NCI-H510A treated with DMSO at 0.1 percent for 48 hours (cell line): ENCODE results near the gene TK2.
"Not testable (repeated sequence)": the region's sequence is repeated elsewhere in the genome, so short reads cannot be mapped to it uniquely, and the experiment has no call there.

Source experiments
- DNase-seq: peaks from one replicate; lab custom pipeline; 2025; lab: John Stamatoyannopoulos, UW

TK2 gene

GRCh38 chr16:66572356-66572755 lies 22.4 kb upstream of the TK2 start:
- DNase-seq: no peak

DNA sequence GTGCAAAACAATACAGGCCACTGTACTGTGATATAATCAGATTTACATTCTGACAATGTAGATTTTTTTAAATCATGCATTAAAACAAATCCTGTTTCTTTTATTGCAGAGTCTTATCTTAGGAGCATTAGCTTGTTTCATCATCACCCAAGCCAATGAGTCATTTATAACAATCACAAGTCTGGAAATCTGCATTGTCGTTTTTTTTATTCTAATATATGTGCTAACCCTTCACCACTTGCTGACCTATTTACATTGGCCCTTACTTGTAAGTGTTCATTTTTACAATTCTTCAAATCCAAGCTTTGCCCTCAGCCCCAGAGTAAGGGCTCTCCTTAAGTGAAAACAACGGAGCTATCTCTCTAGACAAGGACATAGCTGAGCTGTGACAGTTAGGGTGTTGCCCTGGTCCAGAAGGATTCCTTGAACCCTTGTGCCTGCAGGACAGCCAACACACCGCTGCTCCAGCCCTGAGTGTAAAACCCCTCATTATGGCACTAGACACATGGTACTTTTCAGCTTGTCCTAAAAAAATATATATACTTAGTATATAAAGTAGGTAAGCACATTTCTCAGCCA lies 20.0 kb upstream of the TK2 start:
- no peak for DNase-seq

- no peak for DNase-seq
Observed at GRCh38 chr16:66569131-66569530, 19.2 kb upstream of the TK2 start.

DNA sequence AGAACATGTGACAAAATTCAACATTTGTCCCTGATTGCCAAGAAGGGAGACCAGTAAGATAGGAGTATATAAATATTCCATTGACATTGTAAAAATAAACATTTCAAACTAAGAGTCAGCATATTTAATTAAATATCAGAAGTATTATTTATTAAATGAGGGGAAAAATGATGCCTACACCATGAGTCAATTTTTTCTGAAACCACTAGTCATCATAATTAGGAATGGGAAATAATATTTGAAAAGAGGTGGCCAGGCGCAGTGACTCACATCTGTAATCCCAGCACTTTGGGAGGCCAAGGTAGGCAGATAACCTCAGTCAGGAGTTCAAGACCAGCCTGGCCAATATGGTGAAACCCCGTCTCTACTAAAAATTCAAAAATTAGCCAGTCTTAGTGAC lies 18.4 kb upstream of the TK2 start:
- DNase-seq: no peak

- not testable (repeated sequence) for DNase-seq
Observed at GRCh38 chr16:66567270-66567669, 17.3 kb upstream of the TK2 start.

GRCh38 chr16:66566051-66566901 lies 16.4 kb upstream of the TK2 start, which contains the start of gene CMTM1:
CMTM1 (plus strand) TSS chr16:66566439; CDS start chr16:66566514, 75 bp downstream.
- DNase-seq: no peak

- no peak for DNase-seq
Observed at GRCh38 chr16:66563574-66564334, 13.8 kb upstream of the TK2 start.

GRCh38 chr16:66562986-66563385 lies 13.1 kb upstream of the TK2 start:
- no peak for DNase-seq

DNA sequence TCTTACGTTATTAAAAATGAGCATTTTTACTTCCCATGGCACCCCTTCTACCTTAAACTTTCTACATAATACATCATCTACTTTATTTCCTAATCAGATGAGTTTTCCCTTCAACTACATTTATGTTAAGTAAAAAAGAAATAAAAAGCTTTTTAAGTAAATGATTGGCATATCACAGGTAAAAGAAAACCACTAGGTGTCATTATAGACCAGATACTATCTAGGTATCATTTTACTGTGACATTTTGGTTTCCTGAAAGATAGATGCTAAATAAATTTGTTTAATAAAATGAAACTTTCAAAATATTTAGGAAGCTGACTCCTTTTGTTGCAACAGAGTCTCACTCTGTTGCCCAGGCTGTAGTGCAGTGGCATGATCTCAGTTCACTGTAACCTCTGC lies 12.5 kb upstream of the TK2 start:
- no peak for DNase-seq

DNA sequence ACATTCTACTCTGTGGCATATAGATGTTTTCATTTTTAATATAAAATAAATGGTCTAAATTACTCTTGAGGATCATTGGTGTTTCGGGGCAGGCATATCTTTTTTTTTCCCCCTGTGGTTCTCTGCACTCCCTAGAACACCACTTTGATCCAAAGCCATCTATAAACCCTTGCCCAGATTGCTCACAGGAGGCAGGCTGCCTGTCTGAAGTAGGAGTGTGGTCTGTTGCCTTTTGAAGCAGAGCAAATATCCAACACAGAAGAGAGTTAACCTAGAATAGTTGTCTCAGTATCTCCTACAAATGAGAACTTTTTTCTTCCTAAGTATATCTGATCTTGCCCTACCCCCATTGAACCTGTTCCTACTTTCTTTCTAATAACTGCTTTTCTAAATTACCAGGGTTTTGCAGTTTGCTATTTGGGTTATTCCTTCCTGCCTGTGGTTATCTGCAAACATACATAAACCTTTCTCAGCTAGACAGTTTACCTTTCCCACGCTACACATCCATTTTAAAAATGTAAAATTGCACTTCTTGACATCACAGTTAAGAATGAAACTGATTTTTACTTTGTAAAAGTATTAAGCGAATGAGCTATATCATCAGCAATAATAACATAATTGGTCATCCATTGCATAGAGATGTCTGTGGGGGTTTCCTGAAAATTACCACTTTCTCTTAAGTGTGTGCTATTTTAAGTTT lies 11.6 kb upstream of the TK2 start:
- DNase-seq: no peak

DNA sequence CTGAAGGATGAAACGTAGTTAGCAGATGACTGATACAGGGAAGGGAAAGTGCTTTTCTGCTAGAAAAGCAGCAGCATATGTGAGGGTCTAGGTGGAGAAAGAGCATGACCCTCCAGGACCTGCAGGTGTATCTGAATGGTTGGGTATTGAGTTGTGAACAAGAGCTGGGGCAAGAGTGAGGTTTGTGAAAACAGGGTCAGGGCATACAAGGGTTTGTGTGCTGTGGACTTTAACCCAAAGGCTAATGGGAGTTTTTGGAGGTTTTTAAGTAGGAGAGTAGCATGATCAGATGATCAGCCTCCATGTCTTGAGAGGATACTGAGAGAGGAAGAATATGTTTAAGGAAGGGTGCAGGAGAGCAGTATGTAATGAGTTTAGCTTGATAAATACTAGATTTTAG lies 10.2 kb upstream of the TK2 start:
- no peak for DNase-seq

DNA sequence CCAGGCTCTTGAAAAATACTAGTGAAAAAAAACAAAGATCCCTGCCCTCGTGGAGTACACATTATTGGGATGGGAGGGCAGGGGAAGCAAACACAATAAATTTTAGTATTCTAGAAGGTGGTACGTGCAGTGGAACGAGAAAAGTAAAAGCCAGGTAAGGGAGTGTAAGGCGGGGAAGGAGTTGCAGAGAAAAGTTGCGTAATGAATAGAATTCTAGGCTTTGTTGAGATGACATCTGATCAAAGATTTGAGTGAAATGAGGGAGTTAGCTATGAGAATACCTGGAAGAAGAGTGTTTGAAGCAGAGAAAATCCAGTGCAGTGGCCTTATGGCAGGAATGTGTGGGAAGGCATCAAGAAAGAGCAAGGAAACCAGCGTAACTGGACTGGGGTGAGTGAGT lies 4.6 kb upstream of the TK2 start:
- no peak for DNase-seq

GRCh38 chr16:66554021-66554420 lies 4.1 kb upstream of the TK2 start:
- no peak for DNase-seq

- peak; percentile 4 for DNase-seq
Observed at GRCh38 chr16:66553223-66553622, 3.3 kb upstream of the TK2 start.

- peak; percentile 81 for DNase-seq
Observed at GRCh38 chr16:66552286-66553177, 2.6 kb upstream of the TK2 start, which contains the start of gene CKLF. CKLF (plus strand) TSS chr16:66552576; CDS start chr16:66552716, 140 bp downstream.

GRCh38 chr16:66551788-66552285 lies 1.9 kb upstream of the TK2 start:
- DNase-seq: no peak

GRCh38 chr16:66551348-66551759 lies 1.4 kb upstream of the TK2 start:
- peak; percentile 30 for DNase-seq

DNA sequence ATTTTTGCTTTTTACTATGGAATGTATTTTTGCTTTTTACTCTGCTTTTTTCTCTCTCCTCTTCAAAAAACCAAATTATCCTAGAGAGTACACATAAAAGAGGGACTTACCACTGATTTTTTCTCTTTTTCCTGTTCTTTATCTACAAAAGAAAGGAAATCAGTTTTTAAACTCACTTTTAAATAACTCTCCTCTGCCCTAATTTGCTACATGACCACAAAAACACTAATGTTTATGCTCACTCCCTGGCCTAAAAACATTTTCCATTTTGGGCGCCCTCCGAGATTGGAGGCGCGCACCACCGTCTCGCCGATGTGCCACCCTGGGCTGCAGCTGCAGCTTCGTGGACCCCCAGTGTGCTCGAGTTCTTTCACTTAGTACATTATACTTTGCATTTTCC lies 1.1 kb downstream of the TK2 start:
- no peak for DNase-seq

DNA sequence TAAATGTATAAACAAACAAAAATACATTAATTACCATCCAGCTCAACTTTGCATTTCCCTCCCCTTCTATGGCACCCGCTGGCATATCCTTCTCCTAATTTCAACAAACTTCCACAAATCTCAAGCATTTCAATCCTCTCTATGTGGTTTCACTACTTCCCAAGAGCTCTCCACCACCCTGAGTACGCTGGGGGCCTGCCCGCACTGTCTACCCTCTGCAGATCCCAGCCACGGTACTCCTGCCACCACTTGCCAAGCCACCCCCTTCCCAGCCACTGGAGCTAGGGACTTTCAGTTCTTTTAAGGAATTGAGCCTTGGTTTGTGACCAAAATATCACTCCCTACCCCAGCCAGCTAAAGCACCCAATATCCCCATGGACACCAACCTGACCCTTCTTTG lies 1.9 kb downstream of the TK2 start:
- no peak for DNase-seq

DNA sequence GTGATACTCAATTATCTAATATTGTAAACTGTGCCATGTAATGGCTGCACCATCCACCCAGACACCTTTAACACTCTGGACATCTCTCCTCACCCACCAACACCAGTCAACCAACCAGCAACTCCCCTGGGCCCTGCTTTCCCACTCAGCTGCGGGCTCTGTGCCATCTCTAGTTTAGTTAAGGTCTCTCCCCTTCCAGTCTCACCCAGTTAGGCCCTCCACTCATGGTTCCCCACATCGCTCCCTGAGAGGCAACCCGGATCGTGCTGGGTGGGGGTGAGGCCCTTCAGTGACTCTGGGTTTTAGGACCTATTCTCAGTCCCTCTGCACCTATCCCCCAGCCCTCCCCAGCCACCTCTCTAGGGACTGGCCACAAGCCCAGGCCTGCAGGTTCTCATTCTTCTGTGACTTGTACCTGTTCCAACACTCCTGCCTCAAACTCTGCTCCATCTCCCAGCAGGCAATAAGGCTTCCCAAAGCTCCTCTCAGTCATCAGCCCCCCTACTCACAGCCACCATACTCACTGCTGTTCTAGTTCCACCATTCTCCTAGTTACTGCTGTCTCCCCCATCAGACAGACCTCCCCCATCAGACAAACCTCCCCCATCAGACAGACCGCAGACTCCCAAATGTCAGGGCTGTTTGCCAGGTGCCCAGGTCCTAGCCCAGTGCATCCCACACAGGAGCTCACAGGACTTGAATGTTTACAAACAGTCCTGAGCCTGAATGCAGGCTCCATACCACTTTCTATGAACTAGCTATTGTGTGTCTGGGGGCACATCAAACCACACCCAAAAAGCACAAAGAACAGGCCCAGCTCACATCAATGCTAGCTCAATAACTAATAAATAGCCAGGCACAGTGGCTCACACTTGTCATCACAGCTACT lies 2.6 kb downstream of the TK2 start:
- no peak for DNase-seq
